ENCODE results near the gene SEMA4A.

Gene SEMA4A

GRCh38 chr1:156149374-156150332, 3.7 kb upstream of the SEMA4A start:
- no peak overlapping the region for H3K9ac ChIP-seq (ENCODE audit: low read depth in 1 of 2, low read length in 2 of 2)
- no peaks in the 10 kb centered on the region for H3K27me3 ChIP-seq (ENCODE audit: control insufficient read depth in 2 of 2, insufficient read depth in 2 of 2, low read length in 2 of 2)
- peak overlapping the region in 1 of 2 donors; percentile 31 for H3K4me3 ChIP-seq (ENCODE audit: low read length in 2 of 2)
- H3K9me3 ChIP-seq (ENCODE audit: control insufficient read depth in 2 of 2, low read length in 2 of 2), result no peaks in the 10 kb centered on the region
- peak overlapping the region in 1 of 2 donors; percentile 28 for H3K27ac ChIP-seq (ENCODE audit: low read depth in 2 of 2, low read length in 2 of 2)
- no peaks in the 10 kb centered on the region for H3K36me3 ChIP-seq (ENCODE audit: control insufficient read depth in 2 of 2, insufficient read depth in 2 of 2, low read length in 2 of 2)
- H3K4me1 ChIP-seq (ENCODE audit: control insufficient read depth in 2 of 2, insufficient read depth in 2 of 2, low read length in 2 of 2), result peaks cover 17 to 25% of the 10 kb centered on the region in 2 donors

GRCh38 chr1:156150333-156151011, 2.9 kb upstream of the SEMA4A start:
- peak overlapping the region in 1 of 2 donors; percentile 31 for H3K4me3 ChIP-seq (ENCODE audit: low read length in 2 of 2)
- no peak overlapping the region for H3K9ac ChIP-seq (ENCODE audit: low read depth in 1 of 2, low read length in 2 of 2)

GRCh38 chr1:156151093-156151688, 2.2 kb upstream of the SEMA4A start:
- H3K27ac ChIP-seq (ENCODE audit: low read depth in 2 of 2, low read length in 2 of 2), result peak overlapping the region in 1 of 2 donors; percentile 48
- H3K9me3 ChIP-seq (ENCODE audit: control insufficient read depth in 2 of 2, low read length in 2 of 2), result no peaks in the 10 kb centered on the region
- no peak overlapping the region for H3K9ac ChIP-seq (ENCODE audit: low read depth in 1 of 2, low read length in 2 of 2)
- H3K36me3 ChIP-seq (ENCODE audit: control insufficient read depth in 2 of 2, insufficient read depth in 2 of 2, low read length in 2 of 2), result no peaks in the 10 kb centered on the region
- no peak overlapping the region for H3K4me3 ChIP-seq (ENCODE audit: low read length in 2 of 2)
- peaks cover 13 to 25% of the 10 kb centered on the region in 2 donors for H3K4me1 ChIP-seq (ENCODE audit: control insufficient read depth in 2 of 2, insufficient read depth in 2 of 2, low read length in 2 of 2)
- no peaks in the 10 kb centered on the region for H3K27me3 ChIP-seq (ENCODE audit: control insufficient read depth in 2 of 2, insufficient read depth in 2 of 2, low read length in 2 of 2)

More at GRCh38 chr1:156150333-156151011, 2.9 kb upstream of the SEMA4A start:
- no peaks in the 10 kb centered on the region for H3K9me3 ChIP-seq (ENCODE audit: control insufficient read depth in 2 of 2, low read length in 2 of 2)
- H3K27me3 ChIP-seq (ENCODE audit: control insufficient read depth in 2 of 2, insufficient read depth in 2 of 2, low read length in 2 of 2), result no peaks in the 10 kb centered on the region
- H3K4me1 ChIP-seq (ENCODE audit: control insufficient read depth in 2 of 2, insufficient read depth in 2 of 2, low read length in 2 of 2), result peaks cover 17 to 28% of the 10 kb centered on the region in 2 donors
- H3K36me3 ChIP-seq (ENCODE audit: control insufficient read depth in 2 of 2, insufficient read depth in 2 of 2, low read length in 2 of 2), result no peaks in the 10 kb centered on the region
- peak overlapping the region in 1 of 2 donors; percentile 48 for H3K27ac ChIP-seq (ENCODE audit: low read depth in 2 of 2, low read length in 2 of 2)

GRCh38 chr1:156152628-156153027, 757 bp upstream of the SEMA4A start:
- no peak overlapping the region for H3K4me3 ChIP-seq (ENCODE audit: low read length in 2 of 2)
- H3K4me1 ChIP-seq (ENCODE audit: control insufficient read depth in 2 of 2, insufficient read depth in 2 of 2, low read length in 2 of 2), result peaks cover 4 to 16% of the 10 kb centered on the region in 2 donors
- H3K9me3 ChIP-seq (ENCODE audit: control insufficient read depth in 2 of 2, low read length in 2 of 2), result no peaks in the 10 kb centered on the region
- H3K36me3 ChIP-seq (ENCODE audit: control insufficient read depth in 2 of 2, insufficient read depth in 2 of 2, low read length in 2 of 2), result no peaks in the 10 kb centered on the region
- no peak overlapping the region for H3K9ac ChIP-seq (ENCODE audit: low read depth in 1 of 2, low read length in 2 of 2)
- H3K27me3 ChIP-seq (ENCODE audit: control insufficient read depth in 2 of 2, insufficient read depth in 2 of 2, low read length in 2 of 2), result no peaks in the 10 kb centered on the region
- no peak overlapping the region for H3K27ac ChIP-seq (ENCODE audit: low read depth in 2 of 2, low read length in 2 of 2)

- no peaks in the 10 kb centered on the region for H3K9me3 ChIP-seq (ENCODE audit: control insufficient read depth in 2 of 2, low read length in 2 of 2)
- H3K4me1 ChIP-seq (ENCODE audit: control insufficient read depth in 2 of 2, insufficient read depth in 2 of 2, low read length in 2 of 2), result peaks cover 4 to 16% of the 10 kb centered on the region in 2 donors
- no peaks in the 10 kb centered on the region for H3K27me3 ChIP-seq (ENCODE audit: control insufficient read depth in 2 of 2, insufficient read depth in 2 of 2, low read length in 2 of 2)
- peak overlapping the region in 1 of 2 donors; percentile 61 for H3K27ac ChIP-seq (ENCODE audit: low read depth in 2 of 2, low read length in 2 of 2)
- H3K4me3 ChIP-seq (ENCODE audit: low read length in 2 of 2), result peak overlapping the region; percentile 14 to 53
- H3K9ac ChIP-seq (ENCODE audit: low read depth in 1 of 2, low read length in 2 of 2), result peak overlapping the region in 1 of 2 donors; percentile 47
- H3K36me3 ChIP-seq (ENCODE audit: control insufficient read depth in 2 of 2, insufficient read depth in 2 of 2, low read length in 2 of 2), result no peaks in the 10 kb centered on the region
These were observed 948 bp downstream of the SEMA4A start for GRCh38 chr1:156154317-156154749.

- Histone ChIP-seq H3K4me3 (ENCODE audit: low read length in 2 of 2) (peak overlapping the region in 1 of 2 donors; percentile 40), H3K27ac (ENCODE audit: low read depth in 2 of 2, low read length in 2 of 2) (no peak overlapping the region), H3K9ac (ENCODE audit: low read depth in 1 of 2, low read length in 2 of 2) (no peak overlapping the region), H3K4me1 (ENCODE audit: control insufficient read depth in 2 of 2, insufficient read depth in 2 of 2, low read length in 2 of 2) (peaks cover 4 to 15% of the 10 kb centered on the region in 2 donors), H3K36me3 (ENCODE audit: control insufficient read depth in 2 of 2, insufficient read depth in 2 of 2, low read length in 2 of 2) (no peaks in the 10 kb centered on the region), H3K27me3 (ENCODE audit: control insufficient read depth in 2 of 2, insufficient read depth in 2 of 2, low read length in 2 of 2) (no peaks in the 10 kb centered on the region), H3K9me3 (ENCODE audit: control insufficient read depth in 2 of 2, low read length in 2 of 2) (no peaks in the 10 kb centered on the region)
These were observed 2.5 kb downstream of the SEMA4A start for GRCh38 chr1:156155756-156156510.

GRCh38 chr1:156157506-156157905, 4.1 kb downstream of the SEMA4A start:
- Histone ChIP-seq H3K27ac (ENCODE audit: low read depth in 2 of 2, low read length in 2 of 2) (peak overlapping the region in 1 of 2 donors; percentile 38), H3K4me1 (ENCODE audit: control insufficient read depth in 2 of 2, insufficient read depth in 2 of 2, low read length in 2 of 2) (peaks cover 6 to 12% of the 10 kb centered on the region in 2 donors), H3K36me3 (ENCODE audit: control insufficient read depth in 2 of 2, insufficient read depth in 2 of 2, low read length in 2 of 2) (no peaks in the 10 kb centered on the region)

GRCh38 chr1:156157966-156158365, 4.6 kb downstream of the SEMA4A start:
- Histone ChIP-seq H3K27me3 (ENCODE audit: control insufficient read depth in 2 of 2, insufficient read depth in 2 of 2, low read length in 2 of 2) (no peaks in the 10 kb centered on the region), H3K4me1 (ENCODE audit: control insufficient read depth in 2 of 2, insufficient read depth in 2 of 2, low read length in 2 of 2) (peaks cover 6 to 12% of the 10 kb centered on the region in 2 donors), H3K9ac (ENCODE audit: low read depth in 1 of 2, low read length in 2 of 2) (no peak overlapping the region), H3K36me3 (ENCODE audit: control insufficient read depth in 2 of 2, insufficient read depth in 2 of 2, low read length in 2 of 2) (no peaks in the 10 kb centered on the region), H3K9me3 (ENCODE audit: control insufficient read depth in 2 of 2, low read length in 2 of 2) (no peaks in the 10 kb centered on the region), H3K4me3 (ENCODE audit: low read length in 2 of 2) (no peak overlapping the region), H3K27ac (ENCODE audit: low read depth in 2 of 2, low read length in 2 of 2) (peak overlapping the region in 1 of 2 donors; percentile 38)

More at GRCh38 chr1:156157506-156157905, 4.1 kb downstream of the SEMA4A start:
- Histone ChIP-seq H3K27me3 (ENCODE audit: control insufficient read depth in 2 of 2, insufficient read depth in 2 of 2, low read length in 2 of 2) (no peaks in the 10 kb centered on the region), H3K4me3 (ENCODE audit: low read length in 2 of 2) (no peak overlapping the region), H3K9ac (ENCODE audit: low read depth in 1 of 2, low read length in 2 of 2) (no peak overlapping the region), H3K9me3 (ENCODE audit: control insufficient read depth in 2 of 2, low read length in 2 of 2) (no peaks in the 10 kb centered on the region)

- peak overlapping the region; percentile 14 to 52 for H3K27ac ChIP-seq (ENCODE audit: low read depth in 2 of 2, low read length in 2 of 2)
These were observed 6.8 kb downstream of the SEMA4A start for GRCh38 chr1:156160000-156160742.

More at GRCh38 chr1:156160000-156160742, 6.8 kb downstream of the SEMA4A start:
- Histone ChIP-seq H3K9ac (ENCODE audit: low read depth in 1 of 2, low read length in 2 of 2) (peak overlapping the region in 1 of 2 donors; percentile 34), H3K4me1 (ENCODE audit: control insufficient read depth in 2 of 2, insufficient read depth in 2 of 2, low read length in 2 of 2) (peaks cover 2% of the 10 kb centered on the region in 2 donors), H3K4me3 (ENCODE audit: low read length in 2 of 2) (peak overlapping the region; percentile 35 to 62), H3K27me3 (ENCODE audit: control insufficient read depth in 2 of 2, insufficient read depth in 2 of 2, low read length in 2 of 2) (no peaks in the 10 kb centered on the region), H3K9me3 (ENCODE audit: control insufficient read depth in 2 of 2, low read length in 2 of 2) (no peaks in the 10 kb centered on the region), H3K36me3 (ENCODE audit: control insufficient read depth in 2 of 2, insufficient read depth in 2 of 2, low read length in 2 of 2) (no peaks in the 10 kb centered on the region)

All from mucosa of rectum (tissue), 2 donors.